Fibroblast of peridontal ligament (primary cell): ENCODE data around the gene PPA2.
"Not testable (repeated sequence)": the region's sequence is repeated elsewhere in the genome, so short reads cannot be mapped to it uniquely, and the experiment has no call there.

ENCODE experiments used
- DNase-seq: peaks from one replicate; pipeline ENCODE4 v3.0.0-alpha.2; 2010; ENCODE audit errors: extremely low read depth

The PPA2 gene

GRCh38 chr4:105473324-105474098 lies at the start of gene PPA2:
Gene PPA2, minus strand, starts transcription at chr4:105474062. Its CDS starts 12 bp downstream, at chr4:105474050.
- peak; percentile 87 for DNase-seq

GRCh38 chr4:105520819-105521790 lies 47.2 kb upstream of the PPA2 start:
- peak; percentile 24 for DNase-seq

GRCh38 chr4:105510245-105510644 lies 36.4 kb upstream of the PPA2 start:
- no peak for DNase-seq

GRCh38 chr4:105509714-105510113 lies 35.9 kb upstream of the PPA2 start:
- no peak for DNase-seq

- no peak for DNase-seq
Observed at GRCh38 chr4:105509291-105509690, 35.4 kb upstream of the PPA2 start.

GRCh38 chr4:105504744-105505143 lies 30.9 kb upstream of the PPA2 start:
- no peak for DNase-seq

GRCh38 chr4:105503484-105503883 lies 29.6 kb upstream of the PPA2 start:
- DNase-seq: no peak

GRCh38 chr4:105496899-105497298 lies 23.0 kb upstream of the PPA2 start:
- DNase-seq: no peak

GRCh38 chr4:105495667-105496066 lies 21.8 kb upstream of the PPA2 start:
- no peak for DNase-seq

- no peak for DNase-seq
Observed at GRCh38 chr4:105490523-105490922, 16.7 kb upstream of the PPA2 start.

- DNase-seq: no peak
Observed at GRCh38 chr4:105483840-105484239, 10.0 kb upstream of the PPA2 start.

- DNase-seq: peak; percentile 75
Observed at GRCh38 chr4:105474099-105474518, 247 bp upstream of the PPA2 start.

- DNase-seq: no peak
Observed at GRCh38 chr4:105472871-105473323, 965 bp downstream of the PPA2 start.

- DNase-seq: peak; percentile 85
Observed at GRCh38 chr4:105471566-105472176, 2.2 kb downstream of the PPA2 start.

GRCh38 chr4:105470766-105471165 lies 3.1 kb downstream of the PPA2 start:
- peak; percentile 10 for DNase-seq

- DNase-seq: no peak
Observed at GRCh38 chr4:105469736-105470135, 4.1 kb downstream of the PPA2 start.

GRCh38 chr4:105466580-105466979 lies 7.3 kb downstream of the PPA2 start:
- DNase-seq: no peak

- not testable (repeated sequence) for DNase-seq
Observed at GRCh38 chr4:105464563-105464962, 9.3 kb downstream of the PPA2 start.

GRCh38 chr4:105462576-105462975 lies 11.3 kb downstream of the PPA2 start:
- DNase-seq: no peak

GRCh38 chr4:105461621-105462382 lies 12.1 kb downstream of the PPA2 start:
- no peak for DNase-seq

GRCh38 chr4:105461221-105461620 lies 12.6 kb downstream of the PPA2 start:
- no peak for DNase-seq
